SU-DHL-6 (cell line): ENCODE results near the gene BLTP2.

Experiments used
- EZH2phosphoT487 ChIP-seq: fragments of 200-600 bp; sonication (generic), shearing (Covaris generic); conservative IDR thresholded peaks from 2 replicates; pipeline ENCODE4 v1.6.1; 2018; ENCODE audit warnings: mild to moderate bottlenecking, antibody characterized with exemption, low read length, moderate library complexity, mixed read lengths
- TF ChIP-seq, protein P1 (sequence below): fragments of 200-600 bp; sonication (generic); IDR thresholded peaks from one replicate; pipeline ENCODE4 v1.5.1; 2017; ENCODE audit warnings: antibody characterized with exemption, mild to moderate bottlenecking, low read length, moderate library complexity; ENCODE audit not compliant: insufficient read depth, poor library complexity, severe bottlenecking

- TF ChIP-seq EZH2phosphoT487 = no peak
- TF ChIP-seq, protein P1, sequence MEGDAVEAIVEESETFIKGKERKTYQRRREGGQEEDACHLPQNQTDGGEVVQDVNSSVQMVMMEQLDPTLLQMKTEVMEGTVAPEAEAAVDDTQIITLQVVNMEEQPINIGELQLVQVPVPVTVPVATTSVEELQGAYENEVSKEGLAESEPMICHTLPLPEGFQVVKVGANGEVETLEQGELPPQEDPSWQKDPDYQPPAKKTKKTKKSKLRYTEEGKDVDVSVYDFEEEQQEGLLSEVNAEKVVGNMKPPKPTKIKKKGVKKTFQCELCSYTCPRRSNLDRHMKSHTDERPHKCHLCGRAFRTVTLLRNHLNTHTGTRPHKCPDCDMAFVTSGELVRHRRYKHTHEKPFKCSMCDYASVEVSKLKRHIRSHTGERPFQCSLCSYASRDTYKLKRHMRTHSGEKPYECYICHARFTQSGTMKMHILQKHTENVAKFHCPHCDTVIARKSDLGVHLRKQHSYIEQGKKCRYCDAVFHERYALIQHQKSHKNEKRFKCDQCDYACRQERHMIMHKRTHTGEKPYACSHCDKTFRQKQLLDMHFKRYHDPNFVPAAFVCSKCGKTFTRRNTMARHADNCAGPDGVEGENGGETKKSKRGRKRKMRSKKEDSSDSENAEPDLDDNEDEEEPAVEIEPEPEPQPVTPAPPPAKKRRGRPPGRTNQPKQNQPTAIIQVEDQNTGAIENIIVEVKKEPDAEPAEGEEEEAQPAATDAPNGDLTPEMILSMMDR = no peak
Measured at GRCh38 chr17:28661635-28662526, 16.9 kb upstream of the BLTP2 start, which contains the start of the genes SDF2 and SUPT6H.
